Psoas muscle (tissue), 8 donors: ENCODE measurements around the gene UBE2J1. TPM values are rescaled to one million over a fixed set of nuclear protein-coding genes. Genes with fewer than 3 reads are reported as not detected.

ENCODE experiments used
- ATAC-seq, 4 donors: fragments of 200-7000 bp; cut with Tn5 transposase; one replicate each; pipeline ENCODE4 v1.9.1; 2020; ENCODE audit warnings: moderate library complexity in 3 of 4, mild to moderate bottlenecking in 2 of 4
- DNase-seq, 2 donors: peaks; one replicate each; pipeline ENCODE4 v3.0.0-alpha.2; 2020
- H3K27ac ChIP-seq: fragments of 200-600 bp; one replicate; pipeline ENCODE4 v1.8.0; 2022
- H3K27me3 ChIP-seq, 3 donors: fragments of 200-600 bp in 1 of 3; one replicate each; pipeline versions ENCODE4 v1.6.1 to v1.8.0; 2013 to 2022; ENCODE audit warnings: low read length in 2 of 3, mild to moderate bottlenecking in 2 of 3, moderate library complexity in 1 of 3; ENCODE audit not compliant: insufficient read depth in 3 of 3
- H3K36me3 ChIP-seq, 2 donors: fragments of 200-600 bp in 1 of 2; one replicate each; pipeline versions ENCODE4 v1.6.1 to v1.8.0; 2013 to 2022; ENCODE audit warnings: low read depth in 1 of 2, mild to moderate bottlenecking in 1 of 2, moderate library complexity in 1 of 2; ENCODE audit not compliant: insufficient read depth in 1 of 2
- H3K4me1 ChIP-seq: fragments of 200-600 bp; one replicate; pipeline ENCODE4 v1.8.0; 2022
- H3K4me3 ChIP-seq: fragments of 200-600 bp; one replicate; pipeline ENCODE4 v1.8.0; 2022; ENCODE audit warnings: mild to moderate bottlenecking
- H3K9me3 ChIP-seq: fragments of 200-600 bp; one replicate; pipeline ENCODE4 v1.8.0; 2022
- CTCF ChIP-seq: fragments of 200-600 bp; IDR thresholded peaks from one replicate; pipeline ENCODE4 v1.8.0; 2022; ENCODE audit warnings: antibody characterized with exemption
- WGBS, 3 donors: extraction: QIAGEN DNeasy Blood & Tissue Kit; methylation state at CpG; one replicate each; pipeline versions ENCODE4 v1.1.6 to v1.1.7; 2013; 5-methylcytosine and 5-hydroxymethylcytosine counted together
- intact Hi-C, 2 donors: fragments of 100-400 bp; cut with DNase I; formaldehyde crosslinking; loops; one replicate each; pipeline versions ENCODE4 v1.11.0 to v1.14.2; 2022
- polyA plus RNA-seq, 3 donors: library from polyadenylated mRNA; stranded (reverse); fragments of 200-250 nt; gene quantifications; one replicate each; pipeline ENCODE4 v1.2.3, GENCODE V29; 2013
- total RNA-seq, 4 donors: library from RNA; stranded (reverse); fragmentation: NEBNext Ultra II Directional in 2 of 4; extraction: Animal tissue kit (Norgen Biotek cat#: 25700) in 2 of 4; gene quantifications; one replicate each; pipeline versions ENCODE4 v1.2.1 to v1.2.4, GENCODE V29; 2021 to 2023
- donor health status: healthy with polysubstance abuse.
- donor health status: DM: no; HTN: no; CAD: no; lungs with moderate emphysema.
- donor health status: Bipolar disorder and iron deficiency.
- donor health status: healthy.
- donor health status: DM: yes; HTN: yes; CAD: no.
- donor health status: DM: no; HTN: no; CAD: no.
- donor health status: DM: no; HTN: no; CAD: no.
- donor health status: DM: yes; HTN: yes; CAD: no.

UBE2J1 gene
- total and polyA plus RNA-seq, 7 donors, result 10.0 to 21.6 (median 16.3) TPM

DNA sequence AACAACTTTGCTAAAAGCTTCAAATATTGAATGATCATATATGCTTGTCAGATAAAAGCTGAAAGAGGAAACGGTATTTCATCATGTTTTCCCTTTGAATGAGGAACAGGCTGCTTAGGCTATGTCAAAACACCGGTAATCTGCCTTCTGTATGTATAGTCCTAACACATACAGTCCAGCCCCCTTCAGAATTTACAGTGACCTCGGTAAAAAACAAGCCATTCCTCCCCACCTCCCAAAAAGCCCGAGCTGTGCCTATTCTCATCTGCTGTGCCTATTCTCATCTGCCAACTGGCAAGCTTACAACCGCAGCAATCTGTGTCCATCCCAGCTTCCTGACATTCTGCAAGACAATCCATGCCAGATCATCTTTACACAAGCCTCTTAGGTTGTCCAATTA is 26.8 kb upstream of the UBE2J1 start:
- DNase-seq, result no peak
- no peak overlapping the region for H3K4me3 ChIP-seq
- H3K9me3 ChIP-seq, result no peaks in the 10 kb centered on the region
- peak overlapping the region; percentile 75 for H3K27ac ChIP-seq
- 30 to 41% (median 33%) methylated on average over 5 of the region's 5 CpGs for WGBS, 3 donors
- TF ChIP-seq CTCF, result no peak
- peaks cover 0 to 20% of the 10 kb centered on the region in 2 donors for H3K36me3 ChIP-seq
- peaks cover 35% of the 10 kb centered on the region for H3K4me1 ChIP-seq
- intact Hi-C loops, result no loop called here
- ATAC-seq, result no peak
- no peaks in the 10 kb centered on the region for H3K27me3 ChIP-seq

- intact Hi-C loops, result no loop called here
- Histone ChIP-seq H3K4me1 (peaks cover 28% of the 10 kb centered on the region), H3K36me3 (peaks cover 0 to 20% of the 10 kb centered on the region in 2 donors), H3K27me3 (no peaks in the 10 kb centered on the region), H3K4me3 (no peak overlapping the region), H3K27ac (peak overlapping the region; percentile 75), H3K9me3 (no peaks in the 10 kb centered on the region)
- no peak for ATAC-seq
- TF ChIP-seq CTCF, result no peak
- 74 to 87% (median 76%) methylated on average over 4 of the region's 4 CpGs for WGBS, 3 donors
- no peak for DNase-seq
Observed at GRCh38 chr6:89378628-89379027, 26.1 kb upstream of the UBE2J1 start.

GRCh38 chr6:89375427-89376267 is 23.1 kb upstream of the UBE2J1 start:
- WGBS, 3 donors, result 39 to 58% (median 39%) methylated on average over 6 of the region's 6 CpGs
- H3K4me3 ChIP-seq, result no peak overlapping the region
- DNase-seq, result peak; percentile 61 to 85
- peak overlapping the region; percentile 75 for H3K27ac ChIP-seq
- intact Hi-C loops, result no loop called here
- H3K27me3 ChIP-seq, result no peaks in the 10 kb centered on the region
- peak; percentile 55 for TF ChIP-seq CTCF
- H3K36me3 ChIP-seq, result peaks cover 0 to 25% of the 10 kb centered on the region in 2 donors
- peaks cover 33% of the 10 kb centered on the region for H3K4me1 ChIP-seq
- peak; percentile 90 to 97 (median 95) for ATAC-seq
- H3K9me3 ChIP-seq, result no peaks in the 10 kb centered on the region

GRCh38 chr6:89372506-89372901 is 20.0 kb upstream of the UBE2J1 start:
- H3K27me3 ChIP-seq, result no peaks in the 10 kb centered on the region
- H3K4me1 ChIP-seq, result peaks cover 24% of the 10 kb centered on the region
- ATAC-seq, result peak in 1 of 4 donors; percentile 6
- DNase-seq, result no peak
- TF ChIP-seq CTCF, result no peak
- no peaks in the 10 kb centered on the region for H3K9me3 ChIP-seq
- peak overlapping the region; percentile 53 for H3K27ac ChIP-seq
- H3K36me3 ChIP-seq, result peaks cover 0 to 35% of the 10 kb centered on the region in 2 donors
- no peak overlapping the region for H3K4me3 ChIP-seq
- 38 to 58% (median 47%) methylated on average over 3 of the region's 3 CpGs for WGBS, 3 donors
- intact Hi-C loops, result loop anchor here (5.0 kb wide), 3 partner anchors 35 to 390 kb away; partner anchors contain the start of gene RRAGD (in 1 of the 2)
